Ovary (tissue), 9 donors: ENCODE results near the gene ST6GALNAC2. TPM values are rescaled to one million over a fixed set of nuclear protein-coding genes. Genes with fewer than 3 reads are reported as not detected.

Source experiments
- DNase-seq, 5 donors: peaks; one replicate each; pipeline ENCODE4 v3.0.0-alpha.2; 2019 to 2020
- H3K27ac ChIP-seq, 2 donors: fragments of 200-600 bp; one replicate each; pipeline versions ENCODE4 v1.5.1 to v1.8.0; 2019 to 2022
- H3K27me3 ChIP-seq: fragments of 200-600 bp; one replicate; pipeline ENCODE4 v1.8.0; 2022
- H3K36me3 ChIP-seq: fragments of 200-600 bp; sonication (generic); one replicate; pipeline ENCODE4 v1.5.1; 2019
- H3K4me1 ChIP-seq: one replicate; pipeline ENCODE4 v1.8.1; 2013; ENCODE audit warnings: mild to moderate bottlenecking, moderate library complexity; ENCODE audit not compliant: insufficient read depth
- H3K4me3 ChIP-seq: fragments of 200-600 bp; sonication (generic); one replicate; pipeline ENCODE4 v1.5.1; 2017
- H3K9me3 ChIP-seq, 2 donors: fragments of 200-600 bp in 1 of 2; sonication (generic) in 1 of 2; one replicate each; pipeline versions ENCODE4 v1.5.1 to v1.8.1; 2013 to 2019; ENCODE audit warnings: mild to moderate bottlenecking in 1 of 2, moderate library complexity in 1 of 2
- EP300 ChIP-seq: sonication (generic); formaldehyde crosslinking; IDR thresholded peaks from one replicate; pipeline ENCODE4 v1.6.1; 2017; ENCODE audit warnings: antibody characterized with exemption
- POLR2A ChIP-seq: fragments of 450-650 bp; IDR thresholded peaks from one replicate; pipeline ENCODE4 v1.6.1; 2017; ENCODE audit warnings: antibody characterized with exemption, mild to moderate bottlenecking, moderate library complexity
- WGBS, 3 donors: extraction: QIAGEN DNeasy Blood & Tissue Kit in 1 of 3; methylation state at CpG; one replicate each; pipeline versions ENCODE4 v1.1.5 to v1.1.7; 2013 to 2017; 5-methylcytosine and 5-hydroxymethylcytosine counted together
- intact Hi-C, 4 donors: fragments of 100-400 bp; cut with DNase I; formaldehyde crosslinking; loops; one replicate each; pipeline versions ENCODE4 v1.11.0 to v1.15.1; 2022 to 2023
- polyA plus RNA-seq, 2 donors: library from polyadenylated mRNA; stranded (reverse); fragments of 200-250 nt in 1 of 2; fragments of 350-450 nt in 1 of 2; fragmentation: Illumina TruSeq in 1 of 2; extraction: RNeasy Lipid Tissue Mini Kit (QIAGEN cat#74804) in 1 of 2; gene quantifications; one replicate each; pipeline ENCODE4 v1.2.3, GENCODE V29; 2013 to 2014
- total RNA-seq, 7 donors: library from RNA; depleted of rRNA in 2 of 7; stranded (reverse); fragments of >200 nt in 2 of 7; fragmentation: NEBNext Ultra II Directional in 3 of 7; extraction: Animal tissue kit (Norgen Biotek cat#: 25700) in 3 of 7; gene quantifications; one replicate each; pipeline versions ENCODE4 v1.1.0 to v1.2.4, GENCODE V29; 2016 to 2023
- TF ChIP-seq, protein P1 (sequence below), 3 donors: fragments of 450-650 bp in 2 of 3; fragments of 200-600 bp in 1 of 3; IDR thresholded peaks; one replicate each; pipeline versions ENCODE4 v1.5.1 to v1.8.0; 2016 to 2022; ENCODE audit warnings: antibody characterized with exemption in 3 of 3, mild to moderate bottlenecking in 1 of 3
- donor health status: DM: no; HTN: no; CAD: no; lungs with moderate emphysema.
- donor health status: DM: no; HTN: no; CAD: no.
- donor health status: Bipolar disorder and iron deficiency.
- donor health status: DM: yes; HTN: yes; CAD: no.
- donor health status: DM: no; HTN: no; CAD: no.
- donor health status: DM: yes; HTN: yes; CAD: no.

Gene ST6GALNAC2
- total and polyA plus RNA-seq, 9 donors = 1.4 to 61.6 (median 4.9) TPM

DNA sequence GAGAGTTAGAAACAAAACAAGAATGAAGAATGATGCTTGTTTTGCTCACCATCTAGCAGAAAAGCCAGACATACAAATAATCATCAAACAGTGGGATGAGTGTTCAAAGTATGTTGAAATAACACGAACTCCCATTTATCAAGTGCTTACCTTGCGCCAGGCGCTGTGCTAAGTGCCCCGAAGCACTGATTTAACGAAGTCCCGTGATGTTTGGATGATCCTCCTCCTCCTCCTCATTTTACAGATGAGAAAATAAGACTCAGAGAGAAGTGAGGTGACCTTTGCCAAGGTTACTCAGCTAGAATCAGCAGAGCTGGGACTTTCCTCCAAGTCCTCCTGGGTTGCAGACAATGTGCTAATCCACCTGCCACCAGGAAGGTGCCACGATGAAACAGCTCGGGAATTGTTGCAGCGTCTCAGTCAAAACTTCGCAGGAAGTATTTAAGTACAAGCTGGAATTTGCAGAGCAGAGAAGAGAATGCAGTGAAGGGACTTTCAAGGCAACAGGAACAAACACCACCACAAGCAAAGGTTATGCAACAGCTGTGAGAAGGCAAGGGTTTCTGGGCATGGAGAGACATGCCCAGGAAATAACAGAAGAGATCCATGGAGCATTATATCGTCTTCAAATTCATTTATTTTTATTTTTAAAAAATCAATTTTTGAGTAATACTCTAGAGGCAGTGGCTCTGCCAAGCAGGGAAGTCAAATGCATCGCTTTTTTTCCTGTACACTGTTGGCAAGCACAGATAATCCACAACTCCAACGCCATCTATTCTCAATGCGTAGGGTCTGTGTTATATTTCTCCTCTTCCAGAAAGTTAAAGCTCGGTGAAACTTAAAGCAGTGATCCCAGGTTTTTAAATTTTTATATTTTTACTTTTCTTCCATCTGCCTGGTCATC lies 34.7 kb downstream of the ST6GALNAC2 start:
- peak overlapping the region in 1 of 2 donors; percentile 31 for H3K27ac ChIP-seq
- intact Hi-C loops = loop anchor here in 1 of 4 donors (5.0 kb wide), 1 partner anchor 1394 kb away; no protein-coding TSS in a partner anchor
- H3K4me3 ChIP-seq = no peak overlapping the region
- DNase-seq = no peak
- peaks cover 13% of the 10 kb centered on the region for H3K4me1 ChIP-seq
- no peaks in the 10 kb centered on the region for H3K36me3 ChIP-seq
- TF ChIP-seq EP300 (no peak), POLR2A (no peak)
- TF ChIP-seq, protein P1, sequence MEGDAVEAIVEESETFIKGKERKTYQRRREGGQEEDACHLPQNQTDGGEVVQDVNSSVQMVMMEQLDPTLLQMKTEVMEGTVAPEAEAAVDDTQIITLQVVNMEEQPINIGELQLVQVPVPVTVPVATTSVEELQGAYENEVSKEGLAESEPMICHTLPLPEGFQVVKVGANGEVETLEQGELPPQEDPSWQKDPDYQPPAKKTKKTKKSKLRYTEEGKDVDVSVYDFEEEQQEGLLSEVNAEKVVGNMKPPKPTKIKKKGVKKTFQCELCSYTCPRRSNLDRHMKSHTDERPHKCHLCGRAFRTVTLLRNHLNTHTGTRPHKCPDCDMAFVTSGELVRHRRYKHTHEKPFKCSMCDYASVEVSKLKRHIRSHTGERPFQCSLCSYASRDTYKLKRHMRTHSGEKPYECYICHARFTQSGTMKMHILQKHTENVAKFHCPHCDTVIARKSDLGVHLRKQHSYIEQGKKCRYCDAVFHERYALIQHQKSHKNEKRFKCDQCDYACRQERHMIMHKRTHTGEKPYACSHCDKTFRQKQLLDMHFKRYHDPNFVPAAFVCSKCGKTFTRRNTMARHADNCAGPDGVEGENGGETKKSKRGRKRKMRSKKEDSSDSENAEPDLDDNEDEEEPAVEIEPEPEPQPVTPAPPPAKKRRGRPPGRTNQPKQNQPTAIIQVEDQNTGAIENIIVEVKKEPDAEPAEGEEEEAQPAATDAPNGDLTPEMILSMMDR (IDR thresholded peaks at IDR 0.05) = no peak
- no peaks in the 10 kb centered on the region for H3K9me3 ChIP-seq
- no peaks in the 10 kb centered on the region for H3K27me3 ChIP-seq
- 19 to 36% (median 27%) methylated on average over 15 of the region's 15 CpGs for WGBS, 3 donors

DNA sequence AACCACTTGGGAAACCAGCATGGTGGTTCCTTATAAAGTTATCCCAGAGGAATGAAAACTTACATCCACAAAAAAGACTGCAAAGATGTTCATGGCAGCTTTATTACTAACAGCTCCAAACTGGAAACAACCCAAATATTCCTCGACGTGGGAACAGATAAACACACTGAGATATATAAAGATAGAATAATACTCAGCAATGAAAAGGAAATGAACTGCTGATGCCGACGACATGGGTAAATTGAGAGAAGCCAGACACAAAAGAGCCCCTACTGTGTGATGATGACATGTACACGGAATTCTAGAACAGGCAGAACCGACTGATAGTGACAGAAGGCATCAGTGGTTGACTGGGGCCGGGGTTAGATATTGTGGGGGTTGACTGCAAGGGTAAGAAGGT lies 36.1 kb downstream of the ST6GALNAC2 start:
- H3K9me3 ChIP-seq = no peaks in the 10 kb centered on the region
- WGBS, 3 donors = 71 to 76% (median 73%) methylated on average over 7 of the region's 7 CpGs
- no peaks in the 10 kb centered on the region for H3K36me3 ChIP-seq
- no peak overlapping the region for H3K4me3 ChIP-seq
- intact Hi-C loops = no loop called here
- H3K27ac ChIP-seq = no peak overlapping the region
- TF ChIP-seq, protein P1 (IDR thresholded peaks at IDR 0.05) = no peak
- TF ChIP-seq EP300 = no peak
- no peak for TF ChIP-seq POLR2A
- peaks cover 23% of the 10 kb centered on the region for H3K4me1 ChIP-seq
- H3K27me3 ChIP-seq = no peaks in the 10 kb centered on the region
- no peak for DNase-seq

DNA sequence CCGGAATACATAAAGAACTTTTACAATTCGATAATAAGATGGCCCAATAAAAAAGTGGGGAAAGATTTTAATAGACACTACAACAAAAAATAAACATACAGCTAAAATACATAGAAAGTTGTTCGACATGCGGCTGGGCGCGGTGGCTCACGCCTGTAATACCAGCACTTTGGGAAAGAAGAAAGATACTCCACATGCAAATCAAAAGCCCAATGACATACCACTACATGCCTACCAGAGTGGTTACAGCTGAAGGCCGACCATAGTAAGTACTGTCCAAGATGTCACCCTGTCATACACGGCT lies 36.5 kb downstream of the ST6GALNAC2 start:
- no peak overlapping the region for H3K4me3 ChIP-seq

DNA sequence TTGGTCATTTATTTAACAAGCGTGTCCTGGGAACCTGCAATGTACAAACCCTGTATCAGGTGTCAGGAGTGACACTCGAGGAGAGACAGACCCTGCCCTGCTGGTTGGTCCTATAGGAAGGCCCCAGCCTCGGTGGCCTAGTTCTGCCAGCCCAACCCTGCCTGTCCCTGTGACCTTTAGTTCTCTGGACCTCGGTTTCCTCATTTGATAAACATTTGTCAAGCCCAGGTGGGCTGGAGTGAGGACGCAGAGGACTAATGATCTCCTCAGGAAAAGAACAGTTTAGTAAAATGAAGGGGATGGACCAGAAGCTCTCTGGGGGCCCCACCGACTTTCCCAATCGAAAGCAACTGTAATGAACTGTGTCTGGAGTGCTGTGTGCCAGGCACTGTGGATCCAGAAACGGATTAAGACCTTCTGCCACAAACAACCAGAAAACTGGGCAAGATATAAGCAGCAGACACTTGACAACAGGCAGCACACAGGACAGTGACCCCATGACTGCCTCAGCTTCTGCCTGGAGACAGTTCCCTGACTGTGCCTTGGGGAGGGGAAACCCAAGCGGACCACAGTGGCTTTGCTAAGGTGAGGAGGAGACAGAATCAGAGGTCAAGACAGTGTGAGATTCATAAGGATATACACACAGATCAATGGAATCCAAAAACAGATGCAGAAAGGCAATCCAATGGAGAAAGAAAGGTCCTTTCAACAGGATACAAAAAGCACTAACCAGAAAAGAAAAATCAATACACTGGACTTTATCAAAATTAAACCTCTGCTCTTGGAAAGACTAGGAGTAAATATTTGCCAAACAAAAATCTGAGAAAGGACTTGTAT lies 37.1 kb downstream of the ST6GALNAC2 start:
- Histone ChIP-seq H3K36me3 (no peaks in the 10 kb centered on the region), H3K9me3 (no peaks in the 10 kb centered on the region), H3K27me3 (no peaks in the 10 kb centered on the region), H3K4me1 (peaks cover 32% of the 10 kb centered on the region), H3K4me3 (no peak overlapping the region), H3K27ac (no peak overlapping the region)
- DNase-seq = no peak
- WGBS, 3 donors = 67 to 71% (median 70%) methylated on average over 9 of the region's 9 CpGs
- TF ChIP-seq, protein P1 (IDR thresholded peaks at IDR 0.05) = no peak
- TF ChIP-seq POLR2A (no peak), EP300 (no peak)
- intact Hi-C loops = no loop called here

More for the DNA sequence above, 36.5 kb downstream of the ST6GALNAC2 start:
- intact Hi-C loops = no loop called here
- WGBS, 3 donors = 83 to 89% (median 88%) methylated on average over 9 of the region's 9 CpGs
- Histone ChIP-seq H3K36me3 (no peaks in the 10 kb centered on the region), H3K27ac (no peak overlapping the region), H3K9me3 (no peaks in the 10 kb centered on the region), H3K4me1 (peaks cover 27% of the 10 kb centered on the region), H3K27me3 (no peaks in the 10 kb centered on the region)
- TF ChIP-seq, protein P1 (IDR thresholded peaks at IDR 0.05) = no peak
- TF ChIP-seq POLR2A (no peak), EP300 (no peak)
- DNase-seq = no peak
